GM12891 (cell line): ENCODE data around the gene EEFSEC.

ENCODE experiments used
- POLR2A ChIP-seq: IDR thresholded peaks from 2 replicates; pipeline ENCODE4 v1.6.1; 2011; ENCODE audit warnings: low read depth, low read length, control low read depth
- POLR2AphosphoS5 ChIP-seq: IDR thresholded peaks from 2 replicates; pipeline ENCODE4 v1.6.1; 2011; ENCODE audit warnings: low read depth, low read length, control low read depth

DNA sequence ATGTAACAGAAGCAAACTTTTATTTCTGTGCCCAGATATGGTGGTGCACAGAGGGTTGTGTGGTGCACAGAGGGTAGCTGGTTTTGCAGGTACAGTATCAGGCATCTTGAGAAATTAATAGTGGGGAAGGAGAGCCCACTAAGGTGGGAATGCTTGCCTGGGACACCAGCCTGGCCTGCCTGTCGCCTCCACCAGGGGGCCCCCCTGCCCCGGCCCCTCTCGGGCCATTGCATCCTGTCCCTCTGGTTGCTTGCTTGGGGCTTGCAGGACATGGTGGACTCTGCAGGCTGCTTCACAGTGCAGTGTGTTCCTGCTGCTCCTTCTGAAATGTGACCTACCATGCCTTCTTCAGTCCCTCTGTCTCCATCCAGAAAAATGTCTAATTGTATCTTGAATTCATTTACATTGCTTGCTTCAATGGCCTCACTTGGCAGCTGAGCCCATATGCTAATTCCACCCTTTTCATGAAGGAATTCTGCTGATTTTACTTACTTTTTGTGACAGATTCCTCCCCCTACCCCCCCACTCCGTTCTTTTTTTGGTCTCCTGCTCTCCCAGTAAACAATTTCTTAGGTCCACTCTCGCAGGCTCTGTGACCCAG is 73.6 kb downstream of the EEFSEC start:
- no peak for TF ChIP-seq POLR2AphosphoS5
- no peak for TF ChIP-seq POLR2A
